ENCODE measurements around the gene HIGD2B. TPM values are rescaled to one million over a fixed set of nuclear protein-coding genes. Genes with fewer than 3 reads are reported as not detected.

The HIGD2B gene
- total RNA-seq, 1 experiment from 2014 or later = not detected

DNA sequence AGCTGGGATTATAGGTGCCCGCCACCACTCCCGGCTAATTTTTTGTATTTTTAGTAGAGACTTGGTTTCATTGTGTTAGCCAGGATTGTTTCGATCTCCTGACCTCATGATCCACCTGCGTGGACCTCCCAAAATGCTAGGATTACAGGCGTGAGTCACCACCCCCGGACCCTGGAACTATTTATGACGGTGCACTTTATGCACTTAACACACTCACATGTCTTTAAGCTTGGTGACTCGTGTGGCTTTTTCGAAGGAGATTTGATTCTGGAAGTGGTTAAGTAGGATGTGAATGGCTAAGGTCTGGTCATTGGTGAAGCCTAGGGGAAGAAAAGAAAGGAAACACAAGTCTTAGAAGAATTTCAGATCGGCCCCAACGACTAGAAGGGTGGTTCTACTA lies 20.3 kb upstream of the HIGD2B start:
- DNase-seq = no peak
- TF ChIP-seq, protein P1, sequence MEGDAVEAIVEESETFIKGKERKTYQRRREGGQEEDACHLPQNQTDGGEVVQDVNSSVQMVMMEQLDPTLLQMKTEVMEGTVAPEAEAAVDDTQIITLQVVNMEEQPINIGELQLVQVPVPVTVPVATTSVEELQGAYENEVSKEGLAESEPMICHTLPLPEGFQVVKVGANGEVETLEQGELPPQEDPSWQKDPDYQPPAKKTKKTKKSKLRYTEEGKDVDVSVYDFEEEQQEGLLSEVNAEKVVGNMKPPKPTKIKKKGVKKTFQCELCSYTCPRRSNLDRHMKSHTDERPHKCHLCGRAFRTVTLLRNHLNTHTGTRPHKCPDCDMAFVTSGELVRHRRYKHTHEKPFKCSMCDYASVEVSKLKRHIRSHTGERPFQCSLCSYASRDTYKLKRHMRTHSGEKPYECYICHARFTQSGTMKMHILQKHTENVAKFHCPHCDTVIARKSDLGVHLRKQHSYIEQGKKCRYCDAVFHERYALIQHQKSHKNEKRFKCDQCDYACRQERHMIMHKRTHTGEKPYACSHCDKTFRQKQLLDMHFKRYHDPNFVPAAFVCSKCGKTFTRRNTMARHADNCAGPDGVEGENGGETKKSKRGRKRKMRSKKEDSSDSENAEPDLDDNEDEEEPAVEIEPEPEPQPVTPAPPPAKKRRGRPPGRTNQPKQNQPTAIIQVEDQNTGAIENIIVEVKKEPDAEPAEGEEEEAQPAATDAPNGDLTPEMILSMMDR (IDR thresholded peaks at IDR 0.05; ENCODE audit: unreplicated experiment) = no peak
- Mint-ChIP-seq H3K4me3 (ENCODE audit: low read depth, unreplicated experiment) (no peak overlapping the region), H3K27me3 (ENCODE audit: unreplicated experiment) (no peaks in the 10 kb centered on the region), H3K4me1 (ENCODE audit: low read depth, unreplicated experiment) (no peaks in the 10 kb centered on the region), H3K36me3 (ENCODE audit: insufficient read depth, unreplicated experiment) (no peaks in the 10 kb centered on the region), H3K27ac (ENCODE audit: unreplicated experiment) (no peak overlapping the region), H3K9me3 (ENCODE audit: low read depth, unreplicated experiment) (no peaks in the 10 kb centered on the region)
- CTCF ChIA-PET = no interaction called here
- BruUV-seq (replicated peaks) = no TSS peak
- intact Hi-C loops (cut with micrococcal nuclease; ENCODE audit: unreplicated experiment) = no loop called here

DNA sequence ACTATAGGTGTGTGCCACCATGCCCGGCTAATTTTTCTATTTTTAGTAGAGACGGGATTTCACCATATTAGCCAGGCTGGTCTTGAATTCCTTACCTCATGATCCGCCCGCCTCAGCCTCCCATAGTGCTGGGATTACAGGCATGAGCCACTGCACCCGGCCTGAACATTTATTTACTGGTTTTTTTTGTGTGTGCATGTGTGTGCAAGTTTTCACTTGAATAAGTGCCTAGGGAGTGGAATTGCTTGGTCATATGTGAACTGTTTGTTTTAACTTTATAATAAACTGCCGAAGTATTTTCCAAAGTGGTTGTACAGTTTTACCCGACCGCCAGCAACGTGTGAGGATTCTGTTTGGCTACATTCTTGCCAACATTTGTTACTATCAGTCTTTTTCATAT lies 14.1 kb upstream of the HIGD2B start:
- BruUV-seq (replicated peaks) = no TSS peak
- CTCF ChIA-PET = no interaction called here
- H3K36me3 Mint-ChIP-seq (ENCODE audit: insufficient read depth, unreplicated experiment) = no peaks in the 10 kb centered on the region

DNA sequence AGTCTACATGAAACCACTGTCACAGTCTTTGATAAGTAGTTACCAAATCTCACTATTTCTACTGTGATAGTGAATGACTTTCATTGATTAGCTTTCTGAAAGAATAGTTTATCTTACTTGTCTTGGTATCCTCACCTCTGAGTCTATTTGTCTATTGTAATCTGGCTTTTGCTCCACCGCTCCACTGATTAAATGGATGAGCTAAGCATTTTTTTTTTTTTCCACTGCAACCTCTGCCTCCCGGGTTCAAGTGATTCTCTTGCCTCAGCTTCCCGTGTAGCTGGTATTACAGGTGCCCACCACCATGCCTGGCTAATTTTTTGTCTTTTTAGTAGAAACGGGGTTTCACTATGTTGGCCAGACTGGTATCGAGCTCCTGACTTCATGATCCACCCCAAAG lies 13.0 kb upstream of the HIGD2B start:
- no TSS peak for BruUV-seq (replicated peaks)
- no peaks in the 10 kb centered on the region for H3K36me3 Mint-ChIP-seq (ENCODE audit: insufficient read depth, unreplicated experiment)
- H3K4me1 Mint-ChIP-seq (ENCODE audit: low read depth, unreplicated experiment) = no peaks in the 10 kb centered on the region
- CTCF ChIA-PET = interaction anchor here (1.0 kb wide), 1 partner anchor 8 kb away, joined by 3 read pairs; no protein-coding TSS in a partner anchor
- DNase-seq = no peak
- no peak overlapping the region for H3K4me3 Mint-ChIP-seq (ENCODE audit: low read depth, unreplicated experiment)
- no peaks in the 10 kb centered on the region for H3K9me3 Mint-ChIP-seq (ENCODE audit: low read depth, unreplicated experiment)
- TF ChIP-seq, protein P1 (IDR thresholded peaks at IDR 0.05; ENCODE audit: unreplicated experiment) = no peak
- intact Hi-C loops (cut with micrococcal nuclease; ENCODE audit: unreplicated experiment) = no loop called here
- H3K27ac Mint-ChIP-seq (ENCODE audit: unreplicated experiment) = no peak overlapping the region
- no peaks in the 10 kb centered on the region for H3K27me3 Mint-ChIP-seq (ENCODE audit: unreplicated experiment)

More for the DNA sequence above, 14.1 kb upstream of the HIGD2B start:
- intact Hi-C loops (cut with micrococcal nuclease; ENCODE audit: unreplicated experiment) = no loop called here
- TF ChIP-seq, protein P1 (IDR thresholded peaks at IDR 0.05; ENCODE audit: unreplicated experiment) = no peak
- no peak for DNase-seq
- Mint-ChIP-seq H3K4me1 (ENCODE audit: low read depth, unreplicated experiment) (no peaks in the 10 kb centered on the region), H3K4me3 (ENCODE audit: low read depth, unreplicated experiment) (no peak overlapping the region), H3K9me3 (ENCODE audit: low read depth, unreplicated experiment) (no peaks in the 10 kb centered on the region), H3K27me3 (ENCODE audit: unreplicated experiment) (no peaks in the 10 kb centered on the region), H3K27ac (ENCODE audit: unreplicated experiment) (no peak overlapping the region)

DNA sequence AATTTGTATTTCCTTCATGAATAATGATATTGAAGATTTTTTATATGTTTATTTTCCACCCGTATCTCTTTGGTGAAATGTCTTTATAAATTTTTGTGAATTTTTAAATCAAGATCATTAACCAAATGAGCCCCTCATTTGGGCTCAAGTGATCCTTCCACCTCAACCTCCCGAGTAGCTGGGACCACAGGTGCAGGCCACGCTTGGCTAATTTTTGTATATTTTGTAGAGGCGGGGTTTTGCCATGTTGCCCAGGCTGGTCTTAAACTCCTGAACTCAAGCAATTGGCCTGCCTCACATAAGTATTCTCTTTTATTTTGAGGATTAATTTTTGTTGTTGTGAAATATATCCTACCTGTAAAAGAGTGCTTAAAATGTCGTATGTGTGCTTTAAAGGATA lies 5.0 kb upstream of the HIGD2B start:
- Mint-ChIP-seq H3K27ac (ENCODE audit: unreplicated experiment) (no peak overlapping the region), H3K36me3 (ENCODE audit: insufficient read depth, unreplicated experiment) (peaks cover 14% of the 10 kb centered on the region), H3K9me3 (ENCODE audit: low read depth, unreplicated experiment) (no peaks in the 10 kb centered on the region), H3K27me3 (ENCODE audit: unreplicated experiment) (no peaks in the 10 kb centered on the region), H3K4me3 (ENCODE audit: low read depth, unreplicated experiment) (no peak overlapping the region), H3K4me1 (ENCODE audit: low read depth, unreplicated experiment) (no peaks in the 10 kb centered on the region)
- intact Hi-C loops (cut with micrococcal nuclease; ENCODE audit: unreplicated experiment) = no loop called here
- CTCF ChIA-PET = no interaction called here
- no peak for DNase-seq
- BruUV-seq (replicated peaks) = no TSS peak
- TF ChIP-seq, protein P1 (IDR thresholded peaks at IDR 0.05; ENCODE audit: unreplicated experiment) = no peak

Data from Calu3 (cell line).